K562 (cell line): ENCODE results near the gene SLC29A3. TPM values are rescaled to one million over a fixed set of nuclear protein-coding genes. Genes with fewer than 3 reads are reported as not detected.

ENCODE experiments used
- ATAC-seq: fragments of 200-7000 bp; cut with Tn5 transposase; 3 replicates; pipeline ENCODE4 v1.9.1; 2020; ENCODE audit warnings: moderate library complexity
- BruUV-seq: library from RNA; stranded (reverse); fragments of 400-500 nt; replicated peaks from 2 replicates; lab custom pipeline; 2021; lab: Mats Ljungman, UMichigan
- CTCF ChIA-PET: fragments of 300-600 bp; formaldehyde crosslinking; extraction: SDS; loops from one replicate; lab custom pipeline; 2021; ENCODE audit warnings: low intra/inter-chr PET ratio; lab: Yijun Ruan, JAX
- POLR2A ChIA-PET: fragments of 300-600, 350-650 bp; sonication (Branson Sonifier 250); formaldehyde crosslinking; extraction: SDS; loops from one replicate; lab custom pipeline; 2021; ENCODE audit warnings: antibody characterized with exemption, inconsistent platforms; lab: Yijun Ruan, JAX
- DNase-seq, 4 experiments: peaks; one replicate each; pipeline versions ENCODE4 v3.0.0 to v3.0.0-alpha.2; 2011 to 2018; ENCODE audit warnings: low spot score in 3 of 4, mixed read lengths in 3 of 4; ENCODE audit errors: extremely low read depth in 1 of 4
- FAIRE-seq: peaks from 2 replicates; lab custom pipeline; 2011; peaks lifted over from hg19 to GRCh38; lab: Jason Lieb, UNC
- H2AFZ ChIP-seq: 2 replicates; pipeline ENCODE4 v1.6.0; 2011; ENCODE audit warnings: low read depth, low read length, control low read depth, inconsistent platforms
- H3K27ac ChIP-seq: fragments of 200-600 bp; 3 replicates; pipeline ENCODE4 v1.8.0; 2011; ENCODE audit warnings: low read depth, mild to moderate bottlenecking, control low read depth, inconsistent platforms, low read length, moderate library complexity, mixed read lengths; ENCODE audit errors: extremely low read depth
- H3K27me3 ChIP-seq, 2 experiments: fragments of 300-600 bp in 1 of 2; 2 replicates in 1 of 2; 3 replicates in 1 of 2; pipeline versions ENCODE4 v1.6.0 to v1.8.0; 2011; ENCODE audit warnings: inconsistent platforms in 2 of 2, low read length in 2 of 2, mild to moderate bottlenecking in 1 of 2, mixed read lengths in 1 of 2, moderate library complexity in 1 of 2; ENCODE audit not compliant: control insufficient read depth in 2 of 2, insufficient read depth in 2 of 2
- H3K36me3 ChIP-seq: fragments of 300-600 bp; 3 replicates; pipeline ENCODE4 v1.8.0; 2011; ENCODE audit warnings: mild to moderate bottlenecking, low read length, inconsistent platforms; ENCODE audit not compliant: control insufficient read depth, insufficient read depth
- H3K4me1 ChIP-seq, 2 experiments: fragments of 200-600 bp in 1 of 2; replicated peaks in 1 of 2; 2 replicates in 1 of 2; 3 replicates in 1 of 2; pipeline versions ENCODE4 v1.5.1 to v1.8.0; 2011; ENCODE audit warnings: inconsistent platforms in 2 of 2, low read length in 2 of 2, mild to moderate bottlenecking in 1 of 2, mixed read lengths in 1 of 2, moderate library complexity in 1 of 2; ENCODE audit not compliant: control insufficient read depth in 2 of 2, insufficient read depth in 2 of 2
- H3K4me2 ChIP-seq: 2 replicates; pipeline ENCODE4 v1.6.1; 2011; ENCODE audit warnings: low read length, control low read depth, inconsistent platforms, mixed read lengths; ENCODE audit not compliant: insufficient read depth
- H3K4me3 ChIP-seq: fragments of 200-600 bp; sonication (generic), shearing (Covaris generic); 2 replicates; pipeline ENCODE4 v1.5.1; 2016; ENCODE audit warnings: control low read depth, inconsistent platforms
- H3K79me2 ChIP-seq: fragments of 200-600 bp; 3 replicates; pipeline ENCODE4 v1.8.0; 2011; ENCODE audit warnings: low read length, inconsistent platforms; ENCODE audit not compliant: control insufficient read depth, insufficient read depth
- H3K9ac ChIP-seq, 2 experiments: 2 replicates each; pipeline versions ENCODE4 v1.6.0 to v1.6.1; 2011; ENCODE audit warnings: low read depth in 2 of 2, low read length in 2 of 2, control low read depth in 1 of 2, inconsistent platforms in 1 of 2, mild to moderate bottlenecking in 1 of 2, mixed read lengths in 1 of 2; ENCODE audit not compliant: insufficient read depth in 1 of 2
- H3K9me1 ChIP-seq: one replicate; pipeline ENCODE4 v1.6.0; 2011; ENCODE audit warnings: inconsistent platforms, mild to moderate bottlenecking, low read length, moderate library complexity; ENCODE audit not compliant: control insufficient read depth, insufficient read depth
- H3K9me3 ChIP-seq: replicated peaks from 2 replicates; pipeline ENCODE4 v1.5.1; 2011; ENCODE audit warnings: low read depth, low read length, inconsistent platforms; ENCODE audit not compliant: control insufficient read depth, insufficient read depth
- H4K20me1 ChIP-seq: replicated peaks from 2 replicates; pipeline ENCODE4 v1.6.1; 2011; ENCODE audit warnings: low read length, inconsistent platforms, mixed read lengths; ENCODE audit not compliant: control insufficient read depth, insufficient read depth
- BRD9 ChIP-seq: fragments of 450-650 bp; IDR thresholded peaks from 2 replicates; pipeline ENCODE4 v1.6.1; 2018; ENCODE audit warnings: low read depth; ENCODE audit not compliant: partially characterized antibody
- CCNT2 ChIP-seq: IDR thresholded peaks from 2 replicates; pipeline ENCODE4 v1.6.1; 2011; ENCODE audit warnings: borderline replicate concordance, low read depth, mild to moderate bottlenecking, moderate library complexity, mixed read lengths, low read length; ENCODE audit not compliant: insufficient read length; ENCODE audit errors: extremely low read depth
- CHD4 ChIP-seq: fragments of 200-600 bp; sonication (generic); IDR thresholded peaks from 3 replicates; pipeline ENCODE4 v1.6.1; 2012; ENCODE audit warnings: low read depth, mild to moderate bottlenecking, mixed read lengths, low read length, inconsistent platforms; ENCODE audit not compliant: insufficient read depth, insufficient replicate concordance, poor library complexity, severe bottlenecking
- CTCFL ChIP-seq: IDR thresholded peaks from 2 replicates; pipeline ENCODE4 v1.6.1; 2011; ENCODE audit warnings: borderline replicate concordance, low read depth, mild to moderate bottlenecking, moderate library complexity, low read length; ENCODE audit not compliant: insufficient read depth, poor library complexity, severe bottlenecking
- EP400 ChIP-seq: fragments of 450-650 bp; IDR thresholded peaks from 2 replicates; pipeline ENCODE4 v1.6.1; 2017; ENCODE audit warnings: antibody characterized with exemption, mild to moderate bottlenecking, moderate library complexity
- ESRRB ChIP-seq: fragments of 250-450 bp; sonication (Bioruptor Pico); IDR thresholded peaks from 2 replicates; pipeline ENCODE4 v1.5.0; 2020; ENCODE audit warnings: mild to moderate bottlenecking, moderate library complexity, borderline replicate concordance
- KDM1A ChIP-seq, 2 experiments: fragments of 450-650 bp; IDR thresholded peaks; 2 replicates each; pipeline ENCODE4 v1.6.1; 2016; ENCODE audit warnings: mild to moderate bottlenecking in 2 of 2
- PRPF4 ChIP-seq: fragments of 200-400 bp; formaldehyde crosslinking; IDR thresholded peaks from one replicate; pipeline ENCODE4 v1.6.1; 2017; ENCODE audit warnings: low read length, low read depth, mild to moderate bottlenecking; ENCODE audit not compliant: insufficient read depth, poor library complexity, severe bottlenecking
- RBM25 ChIP-seq: fragments of 200-400 bp; formaldehyde crosslinking; IDR thresholded peaks from 2 replicates; pipeline ENCODE4 v1.6.1; 2018; ENCODE audit warnings: low read length, low read depth, moderate library complexity; ENCODE audit not compliant: severe bottlenecking
- SFPQ ChIP-seq: fragments of 200-400 bp; formaldehyde crosslinking; IDR thresholded peaks from 2 replicates; pipeline ENCODE4 v1.6.1; 2017; ENCODE audit warnings: mild to moderate bottlenecking, low read depth, low read length, moderate library complexity
- TCFL5 ChIP-seq: fragments of 250-450 bp; sonication (Bioruptor Pico); conservative IDR thresholded peaks from 2 replicates; pipeline ENCODE4 v1.6.1; 2021; ENCODE audit warnings: mild to moderate bottlenecking, moderate library complexity, matching md5 sums
- TFAP4 ChIP-seq: sonication (generic); formaldehyde crosslinking; IDR thresholded peaks from 2 replicates; pipeline ENCODE4 v1.8.0; 2022; ENCODE audit warnings: missing genetic modification reagents, mild to moderate bottlenecking, moderate library complexity, borderline replicate concordance
- TFE3 ChIP-seq: fragments of 450-650 bp; formaldehyde crosslinking; IDR thresholded peaks from 2 replicates; pipeline ENCODE4 v1.4.0; 2020; ENCODE audit warnings: mild to moderate bottlenecking, mixed read lengths
- TRIM24 ChIP-seq, 2 experiments: fragments of 450-650 bp; IDR thresholded peaks; 2 replicates each; pipeline ENCODE4 v1.6.1; 2016
- ZNF778 ChIP-seq: fragments of 450-650 bp; formaldehyde crosslinking; IDR thresholded peaks from 2 replicates; pipeline ENCODE4 v1.4.0; 2020; ENCODE audit warnings: mild to moderate bottlenecking, moderate library complexity
- WGBS: fragments of 100-300 bp; shearing (Covaris generic); methylation state at CpG from one replicate; pipeline ENCODE4 v1.1.6; 2016; ENCODE audit warnings: low coverage, mixed read lengths; ENCODE audit not compliant: insufficient coverage; ENCODE audit errors: missing lambda C conversion rate; 5-methylcytosine and 5-hydroxymethylcytosine counted together
- in situ Hi-C: fragments of 300-500 bp; cut with MboI; formaldehyde crosslinking; loops from 4 replicates; pipeline ENCODE4 v1.15.0; 2018; ENCODE audit warnings: inconsistent platforms, mixed read lengths
- intact Hi-C: fragments of 100-400 bp; cut with micrococcal nuclease; formaldehyde crosslinking; loops from 2 replicates; pipeline ENCODE4 v1.14.2; 2022
- polyA plus RNA-seq, 8 experiments: library from polyadenylated mRNA; depleted of rRNA in 4 of 8; stranded (reverse) in 5 of 8; unstranded in 3 of 8; fragments of >200 nt; fragmentation: Nextera tagmentation in 2 of 8; fragmentation: Illumina TruSeq in 1 of 8; extraction: Ambion mirVana in 2 of 8; extraction: Trizol in 1 of 8; gene quantifications; 2 replicates each; pipeline versions ENCODE4 v1.2.1 to v1.2.3, GENCODE V29; 2011 to 2014; ENCODE audit warnings: inconsistent platforms in 1 of 8, missing spikeins in 1 of 8
- total RNA-seq, 7 experiments: library from RNA; depleted of rRNA in 6 of 7; stranded (reverse); fragments of >200 nt in 6 of 7; fragmentation: Illumina TruSeq in 2 of 7; extraction: Trizol in 2 of 7; gene quantifications; 2 replicates each; pipeline versions ENCODE4 v1.2.1 to v1.2.3, GENCODE V29; 2011 to 2021; ENCODE audit warnings: low replicate concordance in 1 of 7

The SLC29A3 gene
- total and polyA plus RNA-seq, 9 of the 15 experiments (the other 6 are each of a cell fraction or from before 2014, with no cell fraction given) = 2.1 to 10.7 (median 4.6) TPM

- POLR2A ChIA-PET = interaction anchor here (1.0 to 1.5 kb wide), 4 partner anchors 9 to 18 kb away, joined by 3 to 5 read pairs (median 4); no protein-coding TSS in a partner anchor
- in situ Hi-C loops = loop anchor here (10.0 kb wide), 2 partner anchors 323 to 433 kb away; no protein-coding TSS in a partner anchor
- TF ChIP-seq CCNT2 (no peak), CHD4 (peak; percentile 66), KDM1A (IDR thresholded peaks at IDR 0.05) (peak in 1 of 2 experiments; percentile 43; a peak in 3 of 4 replicates), BRD9 (no peak), ESRRB (CRISPR knock-in tag) (no peak), ZNF778 (CRISPR knock-in tag) (no peak), CTCFL (no peak), RBM25 (peak; percentile 71), SFPQ (no peak), TFAP4 (CRISPR knock-in tag) (no peak), TRIM24 (IDR thresholded peaks at IDR 0.05) (no peak), TFE3 (no peak), EP400 (no peak), TCFL5 (CRISPR knock-in tag) (no peak), PRPF4 (no peak)
Observed at GRCh38 chr10:71382028-71382427, 63.0 kb downstream of the SLC29A3 start.

More at GRCh38 chr10:71382028-71382427, 63.0 kb downstream of the SLC29A3 start:
- H2AFZ ChIP-seq = no peak overlapping the region
- H3K9me3 ChIP-seq = no peaks in the 10 kb centered on the region
- no peak overlapping the region for H3K4me2 ChIP-seq
- no peaks in the 10 kb centered on the region for H3K79me2 ChIP-seq
- peaks cover 8 to 19% of the 10 kb centered on the region in 2 experiments for H3K4me1 ChIP-seq
- no TSS peak for BruUV-seq
- CTCF ChIA-PET = no interaction called here
- no peaks in the 10 kb centered on the region for H3K27me3 ChIP-seq
- no peaks in the 10 kb centered on the region for H3K36me3 ChIP-seq
- no peak overlapping the region for H3K9ac ChIP-seq
- ATAC-seq = no peak
- H3K9me1 ChIP-seq = no peaks in the 10 kb centered on the region
- no peak overlapping the region for H3K27ac ChIP-seq
- intact Hi-C loops = loop anchor here (5.0 kb wide), 2 partner anchors 315 to 515 kb away; no protein-coding TSS in a partner anchor
- no peak overlapping the region for H3K4me3 ChIP-seq
- FAIRE-seq = no peak
- no peaks in the 10 kb centered on the region for H4K20me1 ChIP-seq
- WGBS = 25% methylated on average over 2 of the region's 2 CpGs
- DNase-seq = no peak
